Fibroblast of peridontal ligament (primary cell): ENCODE data around the gene HMCN1.

ENCODE experiments used
- DNase-seq: peaks from one replicate; pipeline ENCODE4 v3.0.0-alpha.2; 2010; ENCODE audit errors: extremely low read depth

The HMCN1 gene

GRCh38 chr1:186082235-186082937 is 348.2 kb downstream of the HMCN1 start:
- DNase-seq: peak; percentile 10

- DNase-seq: no peak
These were observed 352.4 kb downstream of the HMCN1 start for GRCh38 chr1:186086583-186086982.

- DNase-seq: no peak
These were observed 355.7 kb downstream of the HMCN1 start for GRCh38 chr1:186089940-186090339.

DNA sequence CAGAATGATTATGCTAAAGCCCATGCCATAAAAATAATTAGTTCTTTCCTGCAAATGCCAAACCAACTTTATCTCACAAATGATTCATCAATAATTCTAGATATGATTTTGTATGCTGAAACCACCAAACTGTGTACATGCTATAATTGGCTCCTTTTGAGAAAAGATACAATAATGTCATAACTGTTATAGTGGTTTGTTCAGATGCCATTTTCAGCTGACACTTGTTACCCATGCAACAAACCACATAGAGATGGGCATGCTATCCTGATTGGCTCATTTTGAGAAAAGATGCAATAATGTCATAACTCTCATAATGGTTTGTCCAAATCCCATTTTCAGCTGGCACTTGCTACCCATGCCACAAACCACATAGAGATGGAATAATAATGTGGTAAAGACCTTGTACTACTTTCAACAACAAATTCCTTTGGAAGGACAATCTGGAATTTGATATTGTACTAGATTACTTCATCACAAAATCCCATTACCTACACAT is 357.1 kb downstream of the HMCN1 start:
- peak; percentile 21 for DNase-seq

- peak; percentile 17 for DNase-seq
These were observed 359.2 kb downstream of the HMCN1 start for GRCh38 chr1:186093437-186093836.

- peak; percentile 28 for DNase-seq
These were observed 360.0 kb downstream of the HMCN1 start for GRCh38 chr1:186094172-186094571.

GRCh38 chr1:186099336-186100104 is 365.3 kb downstream of the HMCN1 start:
- DNase-seq: no peak

DNA sequence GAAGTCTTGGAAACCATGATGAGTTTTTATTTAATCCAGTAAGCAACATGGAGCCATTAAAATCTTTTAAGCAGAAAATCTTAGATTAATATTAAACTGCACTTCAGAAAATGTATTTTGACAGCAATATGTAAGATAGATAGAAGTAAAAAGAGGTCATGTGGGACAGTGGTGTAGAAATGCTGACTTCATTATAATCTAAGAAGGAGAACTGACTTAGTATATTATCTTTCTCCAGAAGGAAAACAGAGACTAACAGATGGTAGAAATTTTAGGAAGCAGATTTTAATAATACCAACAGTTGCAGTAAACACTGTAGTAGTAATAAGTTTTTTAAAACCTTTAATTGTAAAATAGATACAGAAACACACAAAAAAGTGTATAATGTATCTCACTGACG is 367.9 kb downstream of the HMCN1 start:
- no peak for DNase-seq

DNA sequence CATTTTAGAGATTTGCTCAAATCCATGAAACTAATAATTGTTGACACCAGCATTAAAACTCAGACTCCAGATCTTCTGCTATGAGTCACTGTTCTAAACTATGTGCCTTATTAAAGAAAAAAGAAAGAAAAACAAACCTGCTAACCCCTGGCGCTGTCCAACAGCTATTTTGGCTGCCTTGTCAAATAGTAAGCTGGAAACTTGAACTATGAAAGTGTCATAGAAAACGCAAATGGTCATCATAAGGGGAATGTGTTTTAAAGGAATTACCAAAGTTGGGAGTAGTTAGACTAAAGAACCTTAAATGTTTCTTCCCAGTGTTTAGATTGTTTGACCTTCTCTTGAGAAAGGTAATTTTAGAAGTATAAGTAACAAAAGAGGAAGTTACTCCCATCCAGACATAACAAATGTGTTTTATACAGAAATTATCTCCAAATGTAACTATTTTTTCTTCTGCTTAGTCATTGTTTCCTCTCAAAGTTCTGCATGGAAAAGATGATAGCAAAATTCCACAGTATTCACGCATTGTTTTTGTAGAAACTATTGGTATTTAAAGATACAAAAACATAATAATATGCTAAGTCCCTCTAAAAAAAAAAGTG is 368.5 kb downstream of the HMCN1 start:
- DNase-seq: peak; percentile 88

- DNase-seq: no peak
These were observed 370.3 kb downstream of the HMCN1 start for GRCh38 chr1:186104459-186104858.

- no peak for DNase-seq
These were observed 378.1 kb downstream of the HMCN1 start for GRCh38 chr1:186112280-186112679.

DNA sequence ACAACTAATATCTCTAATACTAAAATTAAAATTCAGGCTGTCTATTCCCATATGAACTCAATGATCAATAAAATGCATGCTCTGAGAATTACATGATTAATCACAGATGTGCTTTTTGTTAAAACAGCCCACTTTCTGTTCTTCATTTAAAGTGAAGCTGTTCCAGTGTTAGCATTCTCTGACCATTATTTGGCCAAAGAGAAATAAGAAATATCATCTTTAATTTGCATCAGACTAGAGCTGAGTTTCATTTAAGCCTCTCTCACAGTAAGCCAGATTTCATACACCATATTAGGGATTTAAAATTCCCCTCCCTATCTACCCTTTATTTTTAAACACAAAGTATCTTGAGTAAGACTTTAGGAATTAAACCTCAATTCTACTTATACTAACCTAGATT is 379.3 kb downstream of the HMCN1 start:
- peak; percentile 88 for DNase-seq

- no peak for DNase-seq
These were observed 384.5 kb downstream of the HMCN1 start for GRCh38 chr1:186118724-186119123.

DNA sequence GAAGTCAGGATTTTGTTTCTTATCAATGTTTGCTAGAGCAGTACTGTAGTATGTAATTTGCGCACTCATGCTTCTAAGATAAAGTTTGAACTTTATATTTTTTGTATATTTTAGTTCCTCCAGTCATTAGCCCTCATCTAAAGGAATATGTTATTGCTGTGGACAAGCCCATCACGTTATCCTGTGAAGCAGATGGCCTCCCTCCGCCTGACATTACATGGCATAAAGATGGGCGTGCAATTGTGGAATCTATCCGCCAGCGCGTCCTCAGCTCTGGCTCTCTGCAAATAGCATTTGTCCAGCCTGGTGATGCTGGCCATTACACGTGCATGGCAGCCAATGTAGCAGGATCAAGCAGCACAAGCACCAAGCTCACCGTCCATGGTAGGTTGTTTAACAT is 388.6 kb downstream of the HMCN1 start:
- no peak for DNase-seq

- no peak for DNase-seq
These were observed 390.8 kb downstream of the HMCN1 start for GRCh38 chr1:186125035-186125434.

DNA sequence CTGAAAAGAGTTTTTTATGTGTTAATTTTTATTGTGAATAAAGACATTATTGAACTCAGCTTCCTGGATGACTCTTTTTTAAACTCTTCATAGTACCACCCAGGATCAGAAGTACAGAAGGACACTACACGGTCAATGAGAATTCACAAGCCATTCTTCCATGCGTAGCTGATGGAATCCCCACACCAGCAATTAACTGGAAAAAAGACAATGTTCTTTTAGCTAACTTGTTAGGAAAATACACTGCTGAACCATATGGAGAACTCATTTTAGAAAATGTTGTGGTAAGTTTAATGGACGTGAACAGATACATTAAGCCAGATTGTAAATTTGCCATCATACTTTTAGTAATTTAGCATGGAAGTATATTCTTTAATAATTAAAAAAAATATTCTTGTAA is 391.3 kb downstream of the HMCN1 start:
- DNase-seq: no peak

GRCh38 chr1:186129758-186130157 is 395.6 kb downstream of the HMCN1 start:
- DNase-seq: no peak

DNA sequence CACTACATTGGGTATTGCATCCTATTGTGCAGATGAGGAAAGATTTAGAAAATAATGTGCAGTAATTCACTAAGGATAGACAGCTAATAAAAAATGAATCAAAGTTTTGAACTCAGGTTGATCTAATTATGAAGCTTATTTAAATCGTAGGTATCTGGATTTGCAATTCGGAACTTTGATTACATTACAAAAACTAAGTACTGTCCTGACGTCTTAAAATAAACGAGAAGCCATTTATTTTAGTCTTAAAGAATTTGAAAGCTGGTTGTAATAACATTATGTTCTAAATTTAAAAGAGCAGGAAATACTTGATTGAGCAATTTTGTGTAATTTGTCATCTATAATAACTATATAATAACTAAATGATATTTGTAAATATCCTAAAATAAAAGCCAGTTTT is 404.9 kb downstream of the HMCN1 start:
- no peak for DNase-seq

GRCh38 chr1:186139701-186140100 is 405.5 kb downstream of the HMCN1 start:
- DNase-seq: peak; percentile 77

- DNase-seq: no peak
These were observed 408.0 kb downstream of the HMCN1 start for GRCh38 chr1:186142159-186142558.

- no peak for DNase-seq
These were observed 408.7 kb downstream of the HMCN1 start for GRCh38 chr1:186142916-186143315.

DNA sequence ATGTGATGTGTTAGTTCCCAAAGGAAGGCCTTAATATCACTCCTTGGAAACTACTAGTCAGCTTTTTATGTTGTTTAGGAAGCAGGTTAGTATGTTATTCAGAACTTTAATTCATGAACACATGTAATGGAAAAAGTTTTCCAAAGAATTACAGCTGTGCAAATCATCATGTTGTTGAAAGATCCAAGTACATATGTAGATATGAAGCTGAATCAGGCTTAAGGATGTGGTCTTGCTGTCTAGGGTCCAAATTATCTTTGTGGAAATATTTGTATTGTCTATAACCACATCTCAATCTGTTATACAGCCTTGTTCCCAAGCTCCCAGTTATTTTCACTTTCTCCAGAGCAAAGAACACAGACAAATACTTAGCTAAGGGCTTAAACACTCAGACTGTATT is 409.3 kb downstream of the HMCN1 start:
- peak; percentile 38 for DNase-seq

DNA sequence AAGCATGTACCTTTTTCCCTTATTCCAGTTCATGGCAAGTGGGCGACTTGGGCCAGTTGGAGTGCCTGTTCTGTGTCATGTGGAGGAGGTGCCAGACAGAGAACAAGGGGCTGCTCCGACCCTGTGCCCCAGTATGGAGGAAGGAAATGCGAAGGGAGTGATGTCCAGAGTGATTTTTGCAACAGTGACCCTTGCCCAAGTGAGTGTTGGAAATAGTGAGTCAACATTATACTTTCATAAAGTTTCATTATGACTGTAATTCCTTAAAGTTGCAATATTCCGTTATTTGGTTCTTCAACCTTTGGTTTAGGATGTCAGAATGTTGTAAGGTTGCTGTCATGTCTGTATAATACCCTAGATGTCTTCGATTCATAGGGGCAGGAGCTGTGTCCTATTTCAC is 410.3 kb downstream of the HMCN1 start:
- peak; percentile 18 for DNase-seq
